ENCODE data around the gene ACTA2. TPM values are rescaled to one million over a fixed set of nuclear protein-coding genes. Genes with fewer than 3 reads are reported as not detected.

The ACTA2 gene
- total RNA-seq, 1 experiment from 2014 or later = 2.4 TPM

DNA sequence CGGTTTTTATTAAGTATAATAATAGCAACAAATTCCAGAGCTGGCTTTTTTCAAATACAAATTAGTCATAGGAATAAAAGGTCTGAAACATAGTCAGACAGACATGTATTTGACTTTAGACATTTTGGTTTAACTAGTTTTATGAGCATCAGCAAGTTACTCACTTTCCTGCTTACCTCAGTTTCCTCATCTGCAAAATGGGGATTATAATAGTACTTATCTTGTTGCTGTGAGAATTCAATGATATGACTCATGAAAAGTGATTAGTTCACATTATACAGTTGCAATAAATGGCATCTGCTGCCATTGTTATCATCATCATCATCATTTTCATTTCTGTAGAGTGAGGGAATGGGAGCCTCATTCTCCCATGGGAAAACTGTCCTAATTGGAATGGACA, 33.5 kb downstream of the ACTA2 start:
- no peak overlapping the region for H3K14ac ChIP-seq (ENCODE audit: insufficient read depth, low read length)
- no peak overlapping the region for H3K4ac ChIP-seq (ENCODE audit: low read depth, low read length)
- no peak overlapping the region for H3K27ac ChIP-seq (ENCODE audit: insufficient read length, low read depth, low read length)
- no peak for DNase-seq
- H3K4me2 ChIP-seq (ENCODE audit: insufficient read depth, insufficient read length, low read length) = no peak overlapping the region
- H3K27me3 ChIP-seq (ENCODE audit: insufficient read depth, low read length) = no peaks in the 10 kb centered on the region
- no peak overlapping the region for H3T11ph ChIP-seq (ENCODE audit: low read length)
- no peak overlapping the region for H3K18ac ChIP-seq (ENCODE audit: insufficient read length, low read depth, low read length)
- no peaks in the 10 kb centered on the region for H4K20me1 ChIP-seq (ENCODE audit: control insufficient read depth, insufficient read depth, insufficient read length)
- no peak overlapping the region for H3K27ac Mint-ChIP-seq
- WGBS (ENCODE audit: extremely low coverage, insufficient read length, low lambda C conversion rate) = no CpG with 5 or more reads among the region's 1 CpG
- H2AFZ ChIP-seq (ENCODE audit: low read length) = no peak overlapping the region
- H4K5ac ChIP-seq (ENCODE audit: insufficient read length, low read depth, low read length) = no peak overlapping the region
- H3K9me3 ChIP-seq (ENCODE audit: control insufficient read depth, low read depth, low read length) = no peaks in the 10 kb centered on the region
- H3K4me1 ChIP-seq (ENCODE audit: insufficient read depth, low read length) = no peaks in the 10 kb centered on the region
- no peak overlapping the region for H2BK15ac ChIP-seq (ENCODE audit: low read depth, low read length)
- H3K4me3 Mint-ChIP-seq = no peak overlapping the region
- no peak overlapping the region for H2BK120ac ChIP-seq (ENCODE audit: low read depth, low read length, poor library complexity, severe bottlenecking)
- H3K36me3 Mint-ChIP-seq (ENCODE audit: insufficient read depth in 1 of 3, low read depth in 3 of 3) = no peaks in the 10 kb centered on the region
- H3K56ac ChIP-seq (ENCODE audit: insufficient read length, low read depth, low read length) = no peak overlapping the region
- no peak overlapping the region for H2BK5ac ChIP-seq (ENCODE audit: insufficient read length, low read length)
- H3K79me1 ChIP-seq (ENCODE audit: insufficient read depth, low read depth, low read length, poor library complexity, severe bottlenecking) = no peaks in the 10 kb centered on the region
- no peak overlapping the region for H2AK5ac ChIP-seq (ENCODE audit: insufficient read length, low read length)
- no peaks in the 10 kb centered on the region for H3K79me2 ChIP-seq (ENCODE audit: insufficient read depth, low read length)
- H4K91ac ChIP-seq (ENCODE audit: insufficient read length, low read depth, low read length) = no peak overlapping the region
- no peaks in the 10 kb centered on the region for H3K4me1 Mint-ChIP-seq
- no peak overlapping the region for H3K23ac ChIP-seq (ENCODE audit: insufficient read length, low read depth, low read length)
- H4K8ac ChIP-seq (replicated peaks; ENCODE audit: insufficient read length, low read depth, low read length) = no peak overlapping the region
- H3K27me3 Mint-ChIP-seq (ENCODE audit: low read depth) = no peaks in the 10 kb centered on the region
- TF ChIP-seq, protein P1, sequence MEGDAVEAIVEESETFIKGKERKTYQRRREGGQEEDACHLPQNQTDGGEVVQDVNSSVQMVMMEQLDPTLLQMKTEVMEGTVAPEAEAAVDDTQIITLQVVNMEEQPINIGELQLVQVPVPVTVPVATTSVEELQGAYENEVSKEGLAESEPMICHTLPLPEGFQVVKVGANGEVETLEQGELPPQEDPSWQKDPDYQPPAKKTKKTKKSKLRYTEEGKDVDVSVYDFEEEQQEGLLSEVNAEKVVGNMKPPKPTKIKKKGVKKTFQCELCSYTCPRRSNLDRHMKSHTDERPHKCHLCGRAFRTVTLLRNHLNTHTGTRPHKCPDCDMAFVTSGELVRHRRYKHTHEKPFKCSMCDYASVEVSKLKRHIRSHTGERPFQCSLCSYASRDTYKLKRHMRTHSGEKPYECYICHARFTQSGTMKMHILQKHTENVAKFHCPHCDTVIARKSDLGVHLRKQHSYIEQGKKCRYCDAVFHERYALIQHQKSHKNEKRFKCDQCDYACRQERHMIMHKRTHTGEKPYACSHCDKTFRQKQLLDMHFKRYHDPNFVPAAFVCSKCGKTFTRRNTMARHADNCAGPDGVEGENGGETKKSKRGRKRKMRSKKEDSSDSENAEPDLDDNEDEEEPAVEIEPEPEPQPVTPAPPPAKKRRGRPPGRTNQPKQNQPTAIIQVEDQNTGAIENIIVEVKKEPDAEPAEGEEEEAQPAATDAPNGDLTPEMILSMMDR (conservative IDR thresholded peaks at IDR 0.05) = no peak
- H2BK12ac ChIP-seq (ENCODE audit: insufficient read length, low read depth, low read length) = no peak overlapping the region
- no peak overlapping the region for H3K9ac ChIP-seq (ENCODE audit: extremely low read depth, insufficient read length, low read length)
- H3K9me3 Mint-ChIP-seq = no peaks in the 10 kb centered on the region
- no peak overlapping the region for H2BK20ac ChIP-seq (ENCODE audit: low read depth, low read length, poor library complexity, severe bottlenecking)
- peaks cover 3% of the 10 kb centered on the region for H3K23me2 ChIP-seq (ENCODE audit: insufficient read length, low read depth, low read length, poor library complexity, severe bottlenecking)
